ENCODE results near the gene ABCB8. TPM values are rescaled to one million over a fixed set of nuclear protein-coding genes. Genes with fewer than 3 reads are reported as not detected.
A peak's percentile ranks its signal among the peaks of the same experiment; 100 is the strongest.

The ABCB8 gene
- total and polyA plus RNA-seq, 2 of the 8 experiments (the other 6 are each of a cell fraction or from before 2014, with no cell fraction given) = 17.7 to 27.0 TPM

- no peak for TF ChIP-seq EP300 (IDR thresholded peaks at IDR 0.05; ENCODE audit: borderline replicate concordance in 1 of 2, low read depth in 2 of 2, low read length in 2 of 2)
- TF ChIP-seq KDM5A (IDR thresholded peaks at IDR 0.05; ENCODE audit: low read length) = no peak
- TF ChIP-seq SRF (IDR thresholded peaks at IDR 0.05; ENCODE audit: low read depth, low read length) = no peak
- no peak for TF ChIP-seq POLR2AphosphoS5 (IDR thresholded peaks at IDR 0.05; ENCODE audit: low read depth, low read length)
- no peak for TF ChIP-seq JUN (IDR thresholded peaks at IDR 0.05; ENCODE audit: low read depth, low read length)
- no peak for TF ChIP-seq TAF1 (IDR thresholded peaks at IDR 0.05; ENCODE audit: low read depth, low read length)
- TF ChIP-seq SP1 (IDR thresholded peaks at IDR 0.05; ENCODE audit: low read depth, low read length) = no peak
- TF ChIP-seq MAFK (IDR thresholded peaks at IDR 0.05; ENCODE audit: low read depth, low read length) = no peak
- no peak for TF ChIP-seq CTBP2 (IDR thresholded peaks at IDR 0.05; ENCODE audit: borderline replicate concordance, insufficient read depth, insufficient read length, low read length)
- no peak for TF ChIP-seq CBX8 (IDR thresholded peaks at IDR 0.05; ENCODE audit: borderline replicate concordance, low read depth, low read length)
- TF ChIP-seq POLR2A (IDR thresholded peaks at IDR 0.05; ENCODE audit: control extremely low read depth in 1 of 2, low read depth in 2 of 2, low read length in 2 of 2) = no peak
- FAIRE-seq = no peak
- Histone ChIP-seq H3K9ac (replicated peaks in 1 of 4; ENCODE audit: extremely low read depth in 1 of 4, low read depth in 3 of 4, low read length in 3 of 4) (no peak overlapping the region), H3K56ac (replicated peaks; ENCODE audit: insufficient read length, low read depth, low read length) (no peak overlapping the region), H3K27me3 (replicated peaks in 1 of 4; ENCODE audit: control insufficient read depth in 3 of 4, extremely low read depth in 1 of 4, insufficient read depth in 3 of 4, low read length in 3 of 4) (no peaks in the 10 kb centered on the region), H3K4me3 (ENCODE audit: extremely low read depth in 1 of 4, insufficient read depth in 2 of 4, low read depth in 3 of 4, low read length in 4 of 4) (no peak overlapping the region), H3K36me3 (ENCODE audit: control insufficient read depth in 2 of 4, insufficient read depth in 4 of 4, low read length in 3 of 4) (peaks cover 13 to 47% (median 28%) of the 10 kb centered on the region in 4 experiments), H2BK20ac (ENCODE audit: low read length) (no peak overlapping the region), H2AK5ac (ENCODE audit: low read depth, low read length) (no peak overlapping the region), H2AFZ (ENCODE audit: low read length) (no peak overlapping the region), H3K23me2 (ENCODE audit: low read depth, low read length) (peaks cover 14% of the 10 kb centered on the region; the same call in 1 of the 2 replicates), H3K18ac (ENCODE audit: extremely low read depth, low read length) (no peak overlapping the region), H4K5ac (ENCODE audit: insufficient read length, low read depth, low read length) (no peak overlapping the region), H2BK5ac (ENCODE audit: low read depth, low read length) (no peak overlapping the region), H3K79me1 (ENCODE audit: low read depth, low read length) (peaks cover 3% of the 10 kb centered on the region; the same call in 1 of the 2 replicates), H3K4me1 (replicated peaks in 1 of 4; ENCODE audit: control insufficient read depth in 3 of 4, insufficient read depth in 4 of 4, low read length in 3 of 4) (peaks cover 6 to 26% (median 22%) of the 10 kb centered on the region in 4 experiments), H2BK120ac (replicated peaks; ENCODE audit: low read depth, low read length) (no peak overlapping the region), H3K9me3 (ENCODE audit: insufficient read depth in 2 of 2, low read depth in 1 of 2, low read length in 1 of 2) (no peaks in the 10 kb centered on the region), H2BK15ac (ENCODE audit: low read length) (0 out of 2 replicates have a peak overlapping the region, but pooled peaks have one; percentile 29), H3K23ac (ENCODE audit: insufficient read length) (no peak overlapping the region), H4K91ac (replicated peaks; ENCODE audit: insufficient read length, low read length) (no peak overlapping the region), H4K8ac (ENCODE audit: extremely low read depth, insufficient read depth, low read length) (0 out of 2 replicates have a peak overlapping the region, but pooled peaks have one; percentile 12), H4K20me1 (replicated peaks in 1 of 2; ENCODE audit: control insufficient read depth in 1 of 2, insufficient read depth in 2 of 2, low read length in 2 of 2) (peaks cover 5 to 10% of the 10 kb centered on the region in 2 experiments), H3K4me2 (ENCODE audit: insufficient read depth in 1 of 2, low read depth in 2 of 2, low read length in 2 of 2) (no peak overlapping the region), H3K14ac (ENCODE audit: insufficient read length) (no peak overlapping the region), H2BK12ac (ENCODE audit: low read depth, low read length) (no peak overlapping the region), H3K79me2 (ENCODE audit: control insufficient read depth in 1 of 2, insufficient read depth in 2 of 2, low read length in 2 of 2) (peaks cover 0 to 8% of the 10 kb centered on the region in 2 experiments; a peak in 1 of 4 replicates), H3K27ac (ENCODE audit: low read depth, low read length) (no peak overlapping the region), H3K4ac (replicated peaks; ENCODE audit: insufficient read length, low read depth, low read length) (no peak overlapping the region)
- DNase-seq (ENCODE audit: low read depth in 1 of 2, low spot score in 2 of 2) = no peak
- ChIA-PET POLR2A (ENCODE audit: partially characterized antibody) (interaction anchor here (0.6 to 7.9 kb wide), 4 partner anchors 12 to 376 kb away, joined by 3 to 77 read pairs (median 4); partner anchors contain the start of genes FASTK and TMUB1), CTCF (ENCODE audit: partially characterized antibody) (interaction anchor here (0.8 to 9.0 kb wide), 6 partner anchors 12 to 167 kb away, joined by 3 to 81 read pairs (median 4); partner anchors contain the start of gene CHPF2)
- 88% methylated on average over 14 of the region's 14 CpGs; no CpG with 5 or more reads in 1 of the 2 experiments for WGBS, 2 experiments (ENCODE audit: extremely low coverage in 1 of 2, insufficient coverage in 1 of 2, insufficient read length in 1 of 2, insufficient replicate concordance in 2 of 2, low coverage in 1 of 2, low lambda C conversion rate in 2 of 2, missing lambda C conversion rate in 1 of 2)
These were observed 37.3 kb downstream of the ABCB8 start for GRCh38 chr7:151065516-151065915.
